Activated T-cell treated with anti-CD3 and anti-CD28 coated beads for 48 hours (primary cell): ENCODE measurements around the gene RTKN2.

Source experiments
- DNase-seq: peaks from one replicate; pipeline ENCODE4 v3.0.0-alpha.2; 2020; ENCODE audit warnings: low read depth

RTKN2 gene

DNA sequence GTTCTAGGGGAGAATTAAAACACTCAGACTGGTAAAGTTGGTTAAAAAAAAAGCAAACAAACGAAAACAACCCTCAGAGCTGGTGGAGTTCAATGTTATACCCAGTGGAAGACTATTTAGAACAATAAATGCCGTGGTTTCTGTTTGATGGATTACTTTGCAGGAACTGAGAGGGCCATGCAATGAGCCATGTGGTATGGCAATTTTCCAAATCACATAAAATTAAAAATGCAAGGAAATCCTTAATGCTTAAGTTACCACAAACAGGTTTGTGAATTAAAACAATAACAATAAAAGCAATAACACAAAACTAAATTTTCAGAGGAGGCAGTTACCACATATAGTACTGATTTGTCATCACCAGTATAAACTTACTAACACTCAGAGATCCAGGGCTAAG is 96.9 kb downstream of the RTKN2 start:
- DNase-seq, result no peak

DNA sequence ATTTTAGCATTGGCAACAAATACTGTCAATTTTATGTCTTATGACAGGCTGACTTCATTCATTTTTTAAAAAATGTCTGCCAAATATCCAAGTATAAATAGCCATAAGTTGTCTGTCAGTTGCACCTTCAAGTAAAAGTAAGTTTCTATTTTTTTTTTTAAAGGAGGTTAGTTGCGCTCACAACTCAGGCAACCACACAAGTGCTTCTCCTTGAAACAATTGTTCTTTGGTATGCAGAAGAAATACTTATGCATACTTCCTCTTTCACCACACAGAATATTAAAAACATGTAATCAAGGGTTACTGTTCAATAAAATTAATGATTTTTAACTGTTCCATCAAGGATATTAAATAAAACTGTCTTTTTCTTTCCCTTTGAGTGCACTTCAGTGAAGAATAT is 97.9 kb downstream of the RTKN2 start:
- no peak for DNase-seq

DNA sequence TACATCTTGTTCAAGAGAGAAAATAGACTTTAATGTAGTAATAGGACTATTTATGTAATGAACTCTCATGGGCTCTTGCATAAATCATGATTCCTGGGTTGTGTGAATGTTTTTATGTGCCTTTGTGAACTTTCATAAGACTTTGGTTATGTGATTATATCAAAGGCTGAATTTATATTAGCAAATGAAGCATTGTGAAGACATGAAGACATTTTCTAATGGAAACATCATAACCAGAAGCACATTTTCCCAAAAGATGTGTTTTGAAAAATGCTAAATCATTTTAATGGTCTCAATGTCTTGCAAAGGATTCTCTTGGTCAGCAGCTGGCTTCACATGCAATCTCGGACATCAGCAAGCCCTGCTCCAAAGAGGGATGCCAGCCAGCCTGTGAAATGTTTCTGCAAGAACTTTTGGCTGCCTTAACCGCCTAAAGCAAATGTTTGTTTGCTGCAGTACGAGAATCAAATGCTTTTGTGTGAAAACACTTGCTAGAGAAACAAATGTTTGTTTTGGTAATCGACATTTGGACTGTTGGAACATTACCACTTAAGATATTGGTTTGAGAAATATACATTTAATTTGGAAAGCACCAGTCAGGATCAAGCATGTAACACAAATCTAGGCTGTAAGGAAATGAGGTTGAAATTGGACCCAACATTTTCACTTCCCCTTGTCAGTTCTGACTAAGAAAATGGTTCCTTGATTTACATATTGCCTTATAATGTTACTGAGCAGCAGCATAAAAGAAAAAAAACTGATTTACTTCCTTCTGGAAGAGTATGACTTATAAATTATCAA is 102.1 kb downstream of the RTKN2 start:
- DNase-seq, result no peak

DNA sequence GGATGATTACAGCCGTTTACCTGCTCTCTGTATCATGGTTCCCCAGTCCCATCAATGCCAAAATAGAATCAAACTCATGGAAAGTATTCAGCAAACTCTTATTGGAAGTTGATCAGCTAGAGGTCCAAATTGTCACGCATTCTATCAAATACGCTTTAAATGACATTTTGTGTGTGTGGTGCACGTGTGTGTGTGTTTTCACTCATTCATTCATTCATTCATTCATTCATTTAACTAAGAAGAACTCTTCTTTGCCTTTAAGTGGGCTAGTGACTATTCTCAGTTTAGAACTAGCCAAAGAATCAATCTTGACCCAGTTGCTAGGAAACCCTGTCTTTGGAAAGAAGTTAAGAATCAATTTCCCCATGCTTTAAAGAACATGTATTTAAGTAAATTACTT is 102.8 kb downstream of the RTKN2 start:
- DNase-seq, result no peak

DNA sequence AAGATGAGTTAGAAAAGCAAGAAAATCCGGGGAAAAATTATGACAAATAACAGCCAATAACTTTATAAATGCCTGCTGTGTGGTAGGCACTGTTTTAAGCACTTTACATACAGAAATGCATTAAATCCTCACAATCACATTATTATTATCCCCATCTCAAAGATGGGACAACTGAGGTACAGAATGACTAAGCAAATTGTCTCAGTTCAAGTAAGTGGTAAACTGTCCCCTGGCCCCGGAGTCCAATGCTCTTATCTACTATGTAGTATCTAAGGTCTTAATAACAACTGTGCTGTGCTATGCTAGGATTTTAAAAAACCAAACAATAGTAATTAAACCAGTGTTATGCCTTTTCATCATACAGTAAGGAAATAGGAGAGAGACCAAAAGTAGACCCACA is 105.6 kb downstream of the RTKN2 start:
- DNase-seq, result no peak

DNA sequence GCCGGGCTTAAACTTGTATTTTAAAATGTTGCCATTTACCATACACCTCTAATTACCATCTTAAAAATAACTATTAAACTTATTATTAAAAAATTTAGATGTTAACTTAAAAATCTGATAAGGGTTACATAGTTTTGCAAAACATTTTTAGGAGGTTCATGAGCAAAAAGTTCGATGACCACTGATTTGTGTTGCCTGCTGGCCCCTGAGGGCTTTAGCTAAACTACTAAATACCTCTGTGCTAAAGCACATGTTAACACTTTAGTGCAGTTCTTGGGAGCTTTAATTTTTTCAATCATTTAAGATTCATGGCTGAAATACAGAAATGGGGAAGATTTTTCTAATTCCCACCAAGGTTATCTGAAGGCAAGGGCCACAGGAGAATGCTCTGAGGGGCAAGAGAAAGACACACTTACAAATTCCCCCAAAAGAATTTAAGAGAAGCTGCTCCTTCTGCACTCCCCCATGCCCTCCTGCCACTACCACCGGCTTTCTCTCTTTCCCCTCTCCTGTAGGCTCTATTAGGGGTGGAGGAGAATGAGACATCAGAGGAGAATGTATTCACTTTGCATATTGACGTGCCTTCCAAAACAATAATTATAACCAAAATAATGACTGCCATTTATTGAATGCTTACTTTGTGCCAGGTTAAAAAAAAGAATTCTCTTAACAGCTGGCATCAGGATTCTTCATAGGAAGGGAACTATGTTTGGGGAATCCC is 106.2 kb downstream of the RTKN2 start:
- no peak for DNase-seq

DNA sequence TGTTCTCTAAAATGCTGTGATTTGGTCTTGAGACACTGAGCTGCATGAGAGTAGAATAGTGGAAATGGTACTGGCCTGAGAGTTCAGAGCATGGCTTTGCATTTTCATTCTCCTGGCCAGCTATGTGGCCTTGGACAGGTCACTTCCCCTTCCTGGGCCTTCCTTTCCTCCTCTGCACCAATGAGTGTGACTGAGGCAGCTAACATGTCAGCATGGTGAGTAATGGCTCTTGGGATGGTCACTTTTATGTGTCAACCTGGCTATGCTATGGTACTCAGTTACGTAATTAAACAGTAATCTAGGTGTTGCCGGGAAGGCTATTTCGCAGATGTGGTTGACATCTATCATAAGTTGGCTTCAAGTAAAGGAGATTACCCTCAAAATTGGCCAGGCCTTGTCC is 109.3 kb downstream of the RTKN2 start:
- DNase-seq, result no peak

DNA sequence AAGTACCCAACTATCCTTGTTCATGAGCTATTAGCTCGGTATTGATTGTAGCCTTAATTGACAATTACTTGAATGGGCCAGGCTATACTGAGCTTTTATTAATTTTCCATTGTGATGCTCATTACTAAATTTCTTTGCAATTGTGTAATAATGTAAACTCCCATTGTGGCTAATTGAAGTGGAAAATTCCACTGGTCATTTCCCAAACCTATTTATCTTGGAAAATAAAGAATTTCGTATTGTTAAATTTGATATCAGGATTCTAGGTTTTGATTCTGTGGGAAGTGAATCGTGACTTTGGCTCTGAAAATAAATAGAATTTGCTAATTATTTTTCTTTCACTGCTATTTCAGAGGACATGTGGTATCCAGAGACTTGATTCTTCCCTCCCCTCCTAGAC is 111.0 kb downstream of the RTKN2 start:
- no peak for DNase-seq

DNA sequence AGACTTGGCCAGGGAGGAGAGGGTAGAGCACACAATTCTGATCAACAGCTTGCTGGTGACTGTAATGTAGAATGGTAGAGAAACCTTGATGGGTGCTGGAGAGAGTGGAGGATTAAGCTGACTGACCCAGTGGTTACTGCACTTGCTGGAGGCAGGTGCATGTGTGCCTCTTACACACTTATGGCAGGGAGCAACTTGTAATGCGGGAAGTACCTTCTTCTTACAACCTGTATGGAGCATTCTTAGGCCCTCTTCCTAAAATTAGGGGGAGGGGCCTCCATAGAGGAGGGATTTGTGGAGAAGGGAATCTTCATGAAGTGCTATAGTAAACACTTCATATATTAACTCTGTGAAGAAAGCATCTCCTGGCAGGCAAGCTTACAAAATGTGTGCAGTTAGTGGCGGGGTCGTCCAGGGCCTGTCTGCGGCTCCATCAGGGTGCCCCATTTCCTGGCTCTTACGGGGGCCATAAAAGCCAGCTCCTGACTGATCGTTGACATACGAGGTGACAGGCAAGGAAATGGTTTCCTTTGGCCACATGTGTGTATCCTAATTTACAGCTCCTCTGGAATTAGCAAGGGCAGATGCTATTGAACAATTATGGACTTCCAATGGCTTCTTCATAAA is 113.5 kb downstream of the RTKN2 start:
- DNase-seq, result no peak

DNA sequence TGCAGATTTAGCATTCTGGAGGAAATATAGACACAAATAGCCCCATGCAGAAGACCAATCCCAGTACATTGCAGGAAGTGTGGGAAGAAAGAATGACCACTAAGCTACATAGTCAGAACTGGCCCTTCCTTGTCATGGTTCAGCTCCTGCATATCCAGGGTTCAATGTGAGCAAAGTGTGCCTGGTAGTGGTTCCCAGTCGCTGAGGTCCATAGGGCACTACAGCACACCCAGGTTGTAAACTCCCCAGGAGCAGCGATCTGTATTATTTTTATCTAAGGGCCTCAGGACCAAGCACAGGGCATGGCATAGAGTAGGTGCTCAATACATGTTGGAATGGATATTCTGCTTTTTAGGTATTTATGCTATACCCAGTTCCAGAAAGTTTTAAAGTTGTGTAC is 114.4 kb downstream of the RTKN2 start:
- DNase-seq, result no peak

DNA sequence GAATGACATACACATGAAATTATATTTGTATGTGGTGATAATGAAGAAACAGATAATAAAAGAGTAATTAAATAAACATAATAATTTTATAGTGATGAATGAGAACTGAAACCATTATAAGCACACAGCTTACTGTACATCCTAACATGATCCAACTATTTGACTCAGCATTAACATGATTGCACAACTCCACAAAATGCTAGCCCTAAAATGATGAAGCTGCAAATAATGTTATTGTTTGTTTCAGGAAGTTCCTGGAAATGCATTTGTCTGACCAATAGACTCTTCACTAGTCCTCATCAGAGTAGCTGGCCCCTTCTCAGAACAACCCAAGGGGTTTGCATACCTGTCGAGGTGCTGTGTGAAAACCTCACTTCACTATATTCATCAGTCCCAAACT is 115.5 kb downstream of the RTKN2 start:
- no peak for DNase-seq

DNA sequence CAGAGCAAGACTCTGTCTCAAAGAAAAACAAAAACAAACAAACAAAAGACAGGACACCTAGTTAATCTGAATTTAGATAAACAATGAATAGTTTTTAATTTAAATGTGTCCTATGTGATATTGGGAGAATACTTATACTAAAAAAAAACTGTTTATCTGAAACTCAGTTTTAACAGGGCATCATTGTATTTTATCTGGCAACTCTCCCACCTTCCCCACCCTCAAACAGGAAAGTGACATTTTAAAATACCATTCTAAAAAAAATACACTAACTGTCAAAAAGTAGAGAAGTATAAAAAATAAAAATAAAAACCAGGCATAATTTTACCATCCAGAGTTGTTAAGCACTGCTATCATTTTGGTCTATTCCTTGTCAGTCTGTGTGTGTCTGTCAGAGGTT is 119.0 kb downstream of the RTKN2 start:
- DNase-seq, result no peak

DNA sequence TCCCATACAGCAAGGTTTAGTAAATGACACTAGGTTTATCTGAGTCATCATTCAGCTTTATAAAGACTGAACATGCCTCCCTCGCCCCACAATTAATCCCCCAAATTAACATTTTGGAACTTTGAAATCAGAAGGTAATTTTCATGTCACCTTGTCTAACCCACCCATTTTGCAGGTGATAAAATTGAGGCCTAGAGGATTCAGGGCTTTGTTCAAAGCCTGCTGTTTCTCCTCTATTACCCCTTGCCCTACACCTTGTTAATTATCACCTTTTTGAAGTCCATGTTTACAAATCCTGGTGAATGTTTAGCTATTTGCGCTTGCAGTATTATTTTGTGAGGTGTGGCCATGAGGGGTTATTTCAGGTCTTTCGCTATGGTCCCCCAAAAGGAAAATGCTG is 120.5 kb downstream of the RTKN2 start:
- no peak for DNase-seq

DNA sequence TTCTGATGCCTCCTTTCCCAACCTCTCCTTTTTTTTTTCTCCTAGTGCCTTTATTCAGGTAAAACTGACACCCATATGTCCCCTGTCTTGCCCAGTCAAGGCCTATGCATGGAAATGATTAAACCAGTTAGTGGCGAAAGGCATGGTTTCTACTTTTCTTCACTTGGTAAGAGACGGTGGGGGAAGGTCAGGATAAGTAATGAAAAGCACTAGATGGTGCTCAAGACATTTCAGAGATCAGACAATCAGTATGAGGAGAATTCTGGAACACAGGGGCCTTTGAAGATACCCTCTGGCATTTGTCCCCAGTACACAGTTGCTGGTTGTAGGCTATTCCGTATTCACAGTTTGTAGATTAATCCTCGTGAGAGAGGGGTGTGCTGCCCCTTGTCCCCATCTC is 121.2 kb downstream of the RTKN2 start:
- no peak for DNase-seq

DNA sequence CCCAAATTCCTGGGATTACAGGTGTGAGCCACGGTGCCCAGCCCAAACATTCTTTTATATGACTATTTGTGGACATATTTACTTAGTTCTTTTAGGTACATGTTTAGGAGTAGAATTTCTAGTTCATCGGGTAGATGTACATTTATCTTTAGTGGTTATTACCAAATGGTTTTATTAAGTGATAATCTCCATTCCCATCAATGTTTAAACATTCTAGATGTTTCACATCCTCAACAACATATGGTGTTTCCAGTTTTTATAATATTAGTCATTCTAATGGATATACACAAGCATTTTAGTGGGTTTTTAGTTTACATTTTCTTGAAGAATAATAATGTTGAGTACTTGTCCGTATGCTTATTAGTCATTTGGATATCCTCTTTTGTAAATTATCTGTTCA is 131.7 kb downstream of the RTKN2 start:
- no peak for DNase-seq

DNA sequence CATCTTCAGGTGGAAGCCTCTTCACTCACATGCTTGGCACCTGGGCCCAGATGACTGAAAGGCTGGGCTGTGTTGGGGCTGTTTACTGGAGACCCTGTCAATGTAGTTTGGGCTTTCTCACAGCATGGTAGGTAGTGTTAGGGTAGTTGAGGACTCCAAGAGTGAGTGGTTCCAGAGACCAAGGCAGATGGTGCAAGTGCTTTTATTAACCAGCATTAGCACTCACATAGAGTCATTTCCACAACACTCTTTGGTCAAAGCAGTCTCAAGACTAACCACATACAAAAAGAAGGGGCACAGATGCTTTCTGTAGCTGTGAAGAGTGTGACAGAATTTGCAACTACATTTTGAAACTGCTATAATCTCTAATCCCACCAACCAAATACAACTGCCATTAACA is 135.0 kb downstream of the RTKN2 start:
- DNase-seq, result no peak
